HG03521 (cell line): Measurements from ENCODE around the gene CRACR2A.

ENCODE experiments used
- ATAC-seq: cut with Tn5 transposase; IDR thresholded peaks from one replicate; pipeline ENCODE4 v1.9.1; 2021; ENCODE audit warnings: mild to moderate bottlenecking, moderate library complexity; ENCODE audit not compliant: unreplicated experiment

CRACR2A gene

GRCh38 chr12:3752741-3753486 is at the start of gene CRACR2A:
Gene CRACR2A, minus strand, starts transcription at chr12:3753109. Its CDS starts 56,110 bp downstream, at chr12:3696999.
- ATAC-seq, result peak; percentile 86

- no peak for ATAC-seq
Measured at GRCh38 chr12:3797531-3798048, 44.7 kb upstream of the CRACR2A start.

- ATAC-seq, result no peak
Measured at GRCh38 chr12:3795492-3796133, 42.7 kb upstream of the CRACR2A start.

- ATAC-seq, result no peak
Measured at GRCh38 chr12:3795066-3795465, 42.2 kb upstream of the CRACR2A start.

GRCh38 chr12:3792623-3793288 is 39.8 kb upstream of the CRACR2A start:
- no peak for ATAC-seq

- ATAC-seq, result no peak
Measured at GRCh38 chr12:3791256-3791874, 38.5 kb upstream of the CRACR2A start.

- no peak for ATAC-seq
Measured at GRCh38 chr12:3790642-3791041, 37.7 kb upstream of the CRACR2A start.

- no peak for ATAC-seq
Measured at GRCh38 chr12:3789838-3790237, 36.9 kb upstream of the CRACR2A start.

GRCh38 chr12:3777206-3777809 is 24.4 kb upstream of the CRACR2A start:
- no peak for ATAC-seq

GRCh38 chr12:3775385-3776035 is 22.6 kb upstream of the CRACR2A start:
- no peak for ATAC-seq

GRCh38 chr12:3772380-3772779 is 19.5 kb upstream of the CRACR2A start:
- ATAC-seq, result no peak

GRCh38 chr12:3771853-3772252 is 18.9 kb upstream of the CRACR2A start:
- ATAC-seq, result no peak

GRCh38 chr12:3770891-3771290 is 18.0 kb upstream of the CRACR2A start:
- no peak for ATAC-seq

GRCh38 chr12:3768911-3769447 is 16.1 kb upstream of the CRACR2A start:
- ATAC-seq, result no peak

- no peak for ATAC-seq
Measured at GRCh38 chr12:3761116-3761735, 8.3 kb upstream of the CRACR2A start.

- no peak for ATAC-seq
Measured at GRCh38 chr12:3759878-3760277, 7.0 kb upstream of the CRACR2A start.

- ATAC-seq, result no peak
Measured at GRCh38 chr12:3757261-3757660, 4.4 kb upstream of the CRACR2A start.

GRCh38 chr12:3755898-3756297 is 3.0 kb upstream of the CRACR2A start:
- ATAC-seq, result no peak

- ATAC-seq, result no peak
Measured at GRCh38 chr12:3753544-3754284, 805 bp upstream of the CRACR2A start.
